ENCODE measurements around the gene PLXND1.

PLXND1 gene

GRCh38 chr3:129601713-129602112, 4.8 kb downstream of the PLXND1 start:
- peak overlapping the region; percentile 92 for H3K9ac ChIP-seq (ENCODE audit: low read depth, low read length)
- no peaks in the 10 kb centered on the region for H3K27me3 ChIP-seq (ENCODE audit: insufficient read depth, low read length, poor library complexity)
- peaks cover 97% of the 10 kb centered on the region for H3K79me2 ChIP-seq (ENCODE audit: insufficient read depth, low read length)
- no peak overlapping the region for H2AFZ ChIP-seq (ENCODE audit: low read depth, low read length)
- ATAC-seq (ENCODE audit: insufficient read depth, low read depth) (no peak), DNase-seq (no peak)
- peak overlapping the region; percentile 100 for H3K4me2 ChIP-seq (ENCODE audit: insufficient read depth, low read length)
- TF ChIP-seq, protein P1, sequence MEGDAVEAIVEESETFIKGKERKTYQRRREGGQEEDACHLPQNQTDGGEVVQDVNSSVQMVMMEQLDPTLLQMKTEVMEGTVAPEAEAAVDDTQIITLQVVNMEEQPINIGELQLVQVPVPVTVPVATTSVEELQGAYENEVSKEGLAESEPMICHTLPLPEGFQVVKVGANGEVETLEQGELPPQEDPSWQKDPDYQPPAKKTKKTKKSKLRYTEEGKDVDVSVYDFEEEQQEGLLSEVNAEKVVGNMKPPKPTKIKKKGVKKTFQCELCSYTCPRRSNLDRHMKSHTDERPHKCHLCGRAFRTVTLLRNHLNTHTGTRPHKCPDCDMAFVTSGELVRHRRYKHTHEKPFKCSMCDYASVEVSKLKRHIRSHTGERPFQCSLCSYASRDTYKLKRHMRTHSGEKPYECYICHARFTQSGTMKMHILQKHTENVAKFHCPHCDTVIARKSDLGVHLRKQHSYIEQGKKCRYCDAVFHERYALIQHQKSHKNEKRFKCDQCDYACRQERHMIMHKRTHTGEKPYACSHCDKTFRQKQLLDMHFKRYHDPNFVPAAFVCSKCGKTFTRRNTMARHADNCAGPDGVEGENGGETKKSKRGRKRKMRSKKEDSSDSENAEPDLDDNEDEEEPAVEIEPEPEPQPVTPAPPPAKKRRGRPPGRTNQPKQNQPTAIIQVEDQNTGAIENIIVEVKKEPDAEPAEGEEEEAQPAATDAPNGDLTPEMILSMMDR (IDR thresholded peaks at IDR 0.05; ENCODE audit: borderline replicate concordance, extremely low read depth, low read length, poor library complexity, severe bottlenecking): no peak
- H3K4me1 ChIP-seq (ENCODE audit: insufficient read depth, low read length): peaks cover 87% of the 10 kb centered on the region
- H3K36me3 ChIP-seq (ENCODE audit: insufficient read depth, low read length): peaks cover 81% of the 10 kb centered on the region
- peak overlapping the region in 1 of 2 experiments; percentile 100; a peak in 2 of 4 replicates for H3K4me3 ChIP-seq (ENCODE audit: low read depth in 1 of 2, low read length in 2 of 2)
- peaks cover 94% of the 10 kb centered on the region for H4K20me1 ChIP-seq (ENCODE audit: insufficient read depth, low read length)
- peak overlapping the region; percentile 84; the same call in 1 of the 2 replicates for H3K27ac ChIP-seq (ENCODE audit: low read length)
- no peaks in the 10 kb centered on the region for H3K9me3 ChIP-seq (ENCODE audit: insufficient read depth, low read length, severe bottlenecking)

- Histone ChIP-seq H3K9me3 (ENCODE audit: insufficient read depth, low read length, severe bottlenecking) (no peaks in the 10 kb centered on the region), H3K36me3 (ENCODE audit: insufficient read depth, low read length) (peaks cover 89% of the 10 kb centered on the region), H3K27ac (ENCODE audit: low read length) (peak overlapping the region; percentile 17; the same call in 1 of the 2 replicates), H2AFZ (ENCODE audit: low read depth, low read length) (no peak overlapping the region), H3K4me1 (ENCODE audit: insufficient read depth, low read length) (peaks cover 97% of the 10 kb centered on the region), H3K79me2 (ENCODE audit: insufficient read depth, low read length) (peaks cover 100% of the 10 kb centered on the region), H3K4me2 (ENCODE audit: insufficient read depth, low read length) (peak overlapping the region; percentile 100), H3K9ac (ENCODE audit: low read depth, low read length) (peak overlapping the region; percentile 92; the same call in 1 of the 2 replicates), H4K20me1 (ENCODE audit: insufficient read depth, low read length) (peaks cover 98% of the 10 kb centered on the region), H3K27me3 (ENCODE audit: insufficient read depth, low read length, poor library complexity) (no peaks in the 10 kb centered on the region), H3K4me3 (ENCODE audit: low read depth in 1 of 2, low read length in 2 of 2) (peak overlapping the region in 1 of 2 experiments; percentile 15; a peak in 2 of 4 replicates)
- no peak for DNase-seq
- no peak for ATAC-seq (ENCODE audit: insufficient read depth, low read depth)
- TF ChIP-seq EZH2 (IDR thresholded peaks at IDR 0.05; ENCODE audit: borderline replicate concordance, low read depth, low read length, severe bottlenecking): no peak
- TF ChIP-seq, protein P1 (IDR thresholded peaks at IDR 0.05; ENCODE audit: borderline replicate concordance, extremely low read depth, low read length, poor library complexity, severe bottlenecking): no peak
Measured at GRCh38 chr3:129600348-129600747, 6.1 kb downstream of the PLXND1 start.

- DNase-seq (peak; percentile 48), ATAC-seq (ENCODE audit: insufficient read depth, low read depth) (no peak; the same call in 2 of the 3 replicates)
- Histone ChIP-seq H3K4me1 (ENCODE audit: insufficient read depth, low read length) (peaks cover 100% of the 10 kb centered on the region), H3K36me3 (ENCODE audit: insufficient read depth, low read length) (peaks cover 91% of the 10 kb centered on the region), H3K4me2 (ENCODE audit: insufficient read depth, low read length) (peak overlapping the region; percentile 100; the same call in 1 of the 2 replicates), H3K9me3 (ENCODE audit: insufficient read depth, low read length, severe bottlenecking) (no peaks in the 10 kb centered on the region), H3K27me3 (ENCODE audit: insufficient read depth, low read length, poor library complexity) (no peaks in the 10 kb centered on the region), H3K4me3 (ENCODE audit: low read depth in 1 of 2, low read length in 2 of 2) (peak overlapping the region in 1 of 2 experiments; percentile 26; a peak in 1 of 4 replicates), H3K27ac (ENCODE audit: low read length) (peak overlapping the region; percentile 39), H4K20me1 (ENCODE audit: insufficient read depth, low read length) (peaks cover 99% of the 10 kb centered on the region), H2AFZ (ENCODE audit: low read depth, low read length) (no peak overlapping the region), H3K9ac (ENCODE audit: low read depth, low read length) (peak overlapping the region; percentile 92), H3K79me2 (ENCODE audit: insufficient read depth, low read length) (peaks cover 99% of the 10 kb centered on the region)
- no peak for TF ChIP-seq EZH2 (IDR thresholded peaks at IDR 0.05; ENCODE audit: borderline replicate concordance, low read depth, low read length, severe bottlenecking)
- TF ChIP-seq, protein P1 (IDR thresholded peaks at IDR 0.05; ENCODE audit: borderline replicate concordance, extremely low read depth, low read length, poor library complexity, severe bottlenecking): no peak
Measured at GRCh38 chr3:129599607-129600006, 6.9 kb downstream of the PLXND1 start.
